ENCODE results near the gene MAPK8. TPM values are rescaled to one million over a fixed set of nuclear protein-coding genes. Genes with fewer than 3 reads are reported as not detected.
A peak's percentile ranks its signal among the peaks of the same experiment; 100 is the strongest.
"Not testable (repeated sequence)": the region's sequence is repeated elsewhere in the genome, so short reads cannot be mapped to it uniquely, and the experiment has no call there.

MAPK8 gene
- total RNA-seq, result 331 TPM

DNA sequence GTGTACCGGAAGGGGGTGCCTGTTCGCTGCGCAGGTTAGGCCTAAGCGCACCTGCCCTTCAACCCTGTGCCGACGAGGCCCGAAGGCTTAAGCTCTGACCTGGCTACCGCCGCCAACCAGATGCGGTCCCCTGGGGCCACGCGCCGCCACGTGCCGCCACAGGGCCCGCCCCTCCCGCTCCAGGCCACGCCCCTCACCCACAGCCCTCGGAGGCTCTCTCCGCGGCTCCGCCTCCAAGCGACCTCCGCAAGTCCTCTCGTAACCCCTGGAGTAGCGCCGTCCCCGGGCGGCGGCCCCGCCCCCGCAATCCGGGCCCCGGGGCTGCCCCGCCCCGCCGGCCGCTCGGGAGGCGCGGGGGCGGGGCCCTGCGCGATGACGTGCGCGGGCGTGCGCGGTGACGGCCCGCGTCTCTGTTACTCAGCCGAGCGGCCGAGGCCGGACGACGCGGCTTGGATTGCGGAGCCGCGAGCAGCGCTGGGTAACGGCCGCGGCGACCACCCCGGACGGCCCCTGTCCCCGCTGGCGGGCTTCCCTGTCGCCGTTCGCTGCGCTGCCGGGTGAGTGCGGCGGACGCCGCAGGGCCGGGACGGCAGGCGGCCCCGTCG is at the start of gene MAPK8:
TSS of gene MAPK8 (plus strand) at position 413 of the 605 bp plus-strand sequence. CDS start 94,984 bp downstream, outside the sequence.
- peak; percentile 83 for DNase-seq

DNA sequence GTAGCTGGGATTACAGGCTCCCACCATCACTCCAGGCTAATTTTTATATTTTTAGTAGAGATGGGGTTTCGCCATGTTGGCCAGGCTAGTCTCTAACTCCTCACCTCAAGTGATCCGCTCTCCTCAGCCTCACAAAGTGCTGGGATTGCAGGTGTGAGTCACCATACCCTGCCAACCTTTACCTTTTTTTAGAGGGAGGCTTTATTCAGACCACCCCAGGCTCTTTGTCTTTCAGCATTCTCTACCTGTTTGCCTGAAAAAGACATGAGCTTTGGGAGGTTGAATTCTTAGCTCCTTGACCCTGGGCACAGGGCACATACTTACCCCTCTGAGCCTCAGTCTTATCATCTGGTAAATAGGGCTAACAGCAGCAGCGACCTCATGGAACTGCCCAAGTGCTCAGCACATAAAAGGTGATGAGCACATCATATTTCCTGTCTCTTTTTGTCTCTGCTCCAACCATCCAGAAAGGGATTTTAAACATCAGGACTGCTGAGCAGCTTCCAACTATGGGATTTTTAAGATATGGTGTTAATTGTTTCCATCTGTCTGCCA is 49.0 kb upstream of the MAPK8 start:
- no peak for DNase-seq

DNA sequence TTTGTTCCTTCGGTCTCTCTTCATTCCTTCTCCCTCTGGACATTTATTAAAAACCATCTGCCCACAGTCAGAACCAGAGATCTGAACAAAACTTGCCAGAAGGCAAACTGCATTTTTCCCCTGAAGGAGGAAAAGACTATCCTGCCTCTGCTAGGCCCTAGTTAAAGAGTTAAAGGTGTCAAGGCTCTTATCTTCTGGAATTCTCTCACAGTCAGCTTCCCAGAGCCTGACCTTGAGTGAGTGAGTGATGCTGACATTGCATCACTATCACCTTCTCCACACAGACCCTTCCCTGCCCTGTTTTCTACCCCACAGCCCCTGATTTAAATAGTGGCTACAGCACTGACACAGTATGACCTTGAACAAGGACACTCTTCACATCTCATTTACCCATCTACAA is 48.4 kb upstream of the MAPK8 start:
- DNase-seq, result no peak

DNA sequence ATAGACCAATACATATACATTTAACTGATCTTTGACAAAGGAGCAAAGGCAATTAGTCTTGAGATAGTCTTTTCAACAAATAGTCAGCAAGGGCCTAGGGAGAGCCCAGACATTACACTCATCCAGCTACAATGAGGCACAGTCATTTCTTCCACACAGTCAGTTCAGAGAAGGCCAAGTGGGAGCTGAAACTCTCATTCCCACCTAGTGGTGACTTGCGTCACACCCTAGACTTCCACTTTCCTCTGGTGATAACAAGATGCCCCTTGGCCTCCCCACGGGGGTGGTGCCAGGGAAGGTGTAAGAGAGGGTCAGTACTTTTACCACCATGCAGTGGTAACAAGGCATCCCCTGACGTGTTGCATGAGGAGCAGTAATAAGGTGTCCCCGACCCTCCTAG is 39.9 kb upstream of the MAPK8 start:
- DNase-seq, result no peak

DNA sequence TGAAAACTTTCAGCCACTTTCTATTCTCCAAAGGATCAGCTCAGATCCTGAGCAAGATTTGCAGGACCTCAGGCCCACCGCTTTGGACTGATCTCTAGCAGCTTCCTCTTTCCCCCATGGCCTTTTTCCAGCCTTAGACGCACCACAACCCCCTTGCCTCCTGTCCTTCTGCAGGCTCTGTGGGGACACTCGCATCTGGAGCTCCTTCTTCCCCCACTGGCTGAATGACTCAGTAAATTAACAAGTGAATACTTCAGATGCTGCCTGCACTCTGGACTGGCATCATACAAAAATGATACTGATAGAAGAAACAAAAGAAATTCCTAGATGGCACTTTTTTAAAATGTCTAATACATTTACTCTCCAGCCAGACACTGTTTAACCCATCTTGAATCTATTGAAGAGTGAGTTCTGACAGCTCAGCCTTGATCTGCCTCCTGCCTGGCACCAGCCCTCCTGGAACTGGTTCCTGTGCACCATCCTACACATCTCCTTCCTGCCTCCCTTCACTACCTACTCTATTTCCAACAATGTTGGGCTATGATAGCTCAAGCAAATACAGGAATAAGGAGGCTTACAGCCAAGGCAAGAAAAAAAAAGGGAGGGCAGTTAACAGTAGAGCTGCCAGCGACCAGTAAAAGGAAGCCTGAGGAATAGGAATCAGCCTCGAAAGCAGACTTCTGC is 35.3 kb upstream of the MAPK8 start:
- DNase-seq, result no peak

DNA sequence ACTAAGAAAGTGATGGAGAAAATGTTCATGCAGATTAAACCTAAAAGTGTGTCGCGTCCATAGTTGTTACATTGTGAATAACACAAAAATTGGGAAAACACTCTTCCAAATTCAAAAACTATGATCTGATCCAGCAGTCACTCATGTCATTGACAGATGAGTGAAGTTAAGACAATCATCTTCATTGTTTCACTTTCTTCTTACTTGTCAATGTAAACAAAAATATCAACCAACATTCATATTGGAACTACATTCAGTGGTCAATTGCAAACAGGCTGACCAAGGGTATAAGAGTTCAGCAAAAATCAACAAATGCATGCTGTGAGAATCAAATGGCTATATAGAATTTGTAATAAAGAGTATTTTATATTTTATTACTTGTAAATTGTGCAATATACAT is 33.8 kb upstream of the MAPK8 start:
- no peak for DNase-seq

DNA sequence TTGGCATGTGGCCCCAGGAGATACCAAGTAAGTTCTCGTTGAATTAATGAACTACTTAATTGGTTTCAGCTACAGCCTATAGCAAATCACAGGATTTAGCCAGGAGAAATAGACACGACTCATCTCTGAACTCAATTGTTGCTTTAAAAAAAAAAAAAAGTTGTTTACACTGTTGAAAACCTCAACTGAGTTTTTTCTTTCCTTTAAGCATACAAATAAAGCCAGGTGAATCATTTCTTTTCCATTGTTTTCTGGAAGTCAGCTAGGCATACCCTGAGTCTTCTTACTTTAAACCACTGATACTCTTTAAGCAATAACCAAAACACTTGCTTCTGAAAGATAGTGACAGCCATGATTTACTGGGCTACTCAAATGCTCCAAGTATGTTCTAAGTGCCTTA is 32.7 kb upstream of the MAPK8 start:
- no peak for DNase-seq

DNA sequence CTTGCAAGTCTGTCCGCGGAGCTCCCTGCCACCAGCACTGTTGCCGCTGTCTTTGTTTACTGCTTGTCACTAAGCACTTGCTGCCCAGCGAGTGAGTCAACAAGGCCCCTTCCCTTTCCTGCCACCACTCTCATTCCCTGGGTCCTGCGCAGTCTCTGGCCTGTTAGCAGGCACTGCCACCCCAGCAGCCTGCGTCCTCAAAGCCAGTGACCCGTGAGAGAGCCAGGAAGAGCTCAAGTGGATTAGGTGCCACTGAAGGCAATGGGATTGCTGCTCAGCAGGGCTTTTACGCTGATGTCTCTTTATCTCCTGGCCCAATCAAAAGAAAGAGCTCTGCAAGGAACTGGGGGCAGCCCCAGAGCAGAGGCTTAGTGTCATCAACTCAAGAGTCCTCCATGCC is 31.8 kb upstream of the MAPK8 start, which contains the start of gene FRMPD2:
TSS of gene FRMPD2 (minus strand) at position 61 of the 400 bp plus-strand sequence. CDS start 129 bp downstream, outside the sequence.
- no peak for DNase-seq

DNA sequence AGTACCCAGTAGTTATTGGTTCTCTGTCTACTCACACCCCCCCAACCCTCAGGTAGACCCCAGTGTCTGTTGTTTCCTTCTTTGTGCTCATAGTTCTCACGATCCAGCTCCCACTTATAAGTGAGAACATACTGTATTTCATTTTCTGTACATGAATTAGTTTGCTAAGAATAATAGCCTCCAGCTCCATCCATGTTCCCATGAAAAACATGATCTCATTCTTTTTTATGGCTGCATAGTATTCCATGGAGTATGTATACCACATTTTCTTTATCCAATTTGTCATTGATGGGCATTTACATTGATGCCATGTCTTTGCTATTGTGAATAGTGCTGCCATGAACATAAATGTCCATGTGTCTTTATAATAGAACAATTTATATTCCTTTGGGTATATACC is 29.4 kb upstream of the MAPK8 start:
- no peak for DNase-seq

DNA sequence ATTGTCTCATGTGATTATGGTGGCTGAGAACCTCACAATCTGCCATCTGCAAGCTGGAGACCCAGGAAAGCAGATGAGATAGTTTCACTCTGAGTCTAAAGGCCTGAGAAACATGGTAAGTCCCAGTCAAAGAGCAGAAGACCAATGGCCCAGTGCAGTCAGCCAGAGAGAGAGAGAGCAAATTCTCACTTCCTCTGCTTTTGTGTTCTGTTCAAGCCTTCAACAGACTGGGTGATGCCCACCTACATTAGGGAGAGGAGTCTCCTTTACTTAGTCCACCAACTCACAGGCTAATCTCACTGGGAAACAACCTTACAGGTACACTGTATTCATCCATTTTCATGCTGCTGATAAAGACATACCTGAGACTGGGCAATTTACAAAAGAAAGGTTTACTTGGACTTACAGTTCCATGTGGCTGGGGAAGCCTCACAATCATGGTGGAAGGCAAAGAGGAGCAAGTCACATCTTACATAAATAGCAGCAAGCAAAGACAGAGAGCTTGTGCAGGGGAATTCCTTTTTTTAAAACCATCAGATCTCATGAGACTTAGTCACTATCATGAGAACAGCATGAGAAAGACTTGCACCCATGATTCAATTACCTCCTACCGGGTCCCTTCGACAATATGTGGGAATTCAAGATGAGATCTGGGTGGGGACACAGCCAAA is 27.3 kb upstream of the MAPK8 start:
- no peak for DNase-seq

DNA sequence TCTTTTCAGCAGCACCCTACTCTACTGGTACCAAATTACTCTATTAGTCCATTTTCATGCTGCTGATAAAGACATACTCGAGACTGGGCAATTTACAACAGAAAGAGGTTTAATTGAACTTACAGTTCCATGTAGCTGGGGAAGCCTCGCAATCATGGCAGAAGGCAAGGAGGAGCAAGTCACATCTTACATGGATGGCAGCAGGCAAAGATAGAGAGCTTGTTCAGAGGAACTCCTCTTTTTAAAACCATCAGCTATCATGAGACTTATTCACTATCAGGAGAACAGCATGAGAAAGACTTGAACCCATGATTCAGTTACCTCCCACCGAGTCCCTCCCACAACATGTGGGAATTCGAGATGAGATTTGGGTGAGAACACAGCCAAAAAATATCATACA is 24.8 kb upstream of the MAPK8 start:
- DNase-seq, result not testable (repeated sequence)

DNA sequence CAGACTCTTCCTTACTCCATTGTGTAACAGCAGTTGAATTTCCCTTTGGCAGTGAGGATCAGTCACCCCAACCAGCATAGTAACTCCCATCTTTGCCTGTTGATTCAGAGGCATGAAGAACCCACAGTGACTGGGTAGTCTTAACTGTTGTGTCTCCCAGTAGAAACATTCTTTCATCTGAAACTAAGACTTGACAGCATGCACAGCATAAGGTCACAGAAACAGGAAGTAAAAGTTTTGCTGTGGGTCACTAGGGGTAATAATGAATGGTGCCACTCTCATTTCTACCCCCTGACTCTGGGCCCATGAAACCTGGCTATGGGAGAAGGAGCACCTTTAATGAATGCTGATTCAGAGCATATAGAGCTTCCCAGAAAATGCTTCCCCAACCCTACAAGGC is 23.6 kb upstream of the MAPK8 start:
- DNase-seq, result no peak

DNA sequence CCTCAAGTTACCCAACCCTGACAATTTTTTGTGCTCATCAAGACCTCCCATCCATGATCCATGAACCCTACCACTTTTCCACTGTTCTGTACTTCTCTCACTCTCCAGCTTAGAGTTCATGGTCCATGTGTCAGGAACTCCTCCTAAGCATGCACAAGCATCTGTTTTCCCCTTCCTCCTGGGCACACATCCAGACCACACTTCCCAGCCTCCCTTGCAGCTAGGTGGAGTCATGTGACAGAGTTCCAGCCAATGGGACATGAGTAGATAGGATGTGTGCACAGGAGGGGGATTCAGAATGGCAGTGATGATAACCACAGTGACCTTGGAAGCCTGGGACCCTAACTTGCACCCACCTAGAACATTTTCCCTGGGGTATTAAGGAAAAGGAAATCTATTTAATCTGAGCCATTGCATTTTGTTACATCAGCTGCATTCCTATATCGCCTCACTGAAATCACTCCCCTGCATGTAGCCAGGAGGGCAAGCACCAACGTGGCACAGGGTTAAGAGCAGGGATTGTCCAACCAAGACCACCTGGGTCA is 22.4 kb upstream of the MAPK8 start:
- no peak for DNase-seq

DNA sequence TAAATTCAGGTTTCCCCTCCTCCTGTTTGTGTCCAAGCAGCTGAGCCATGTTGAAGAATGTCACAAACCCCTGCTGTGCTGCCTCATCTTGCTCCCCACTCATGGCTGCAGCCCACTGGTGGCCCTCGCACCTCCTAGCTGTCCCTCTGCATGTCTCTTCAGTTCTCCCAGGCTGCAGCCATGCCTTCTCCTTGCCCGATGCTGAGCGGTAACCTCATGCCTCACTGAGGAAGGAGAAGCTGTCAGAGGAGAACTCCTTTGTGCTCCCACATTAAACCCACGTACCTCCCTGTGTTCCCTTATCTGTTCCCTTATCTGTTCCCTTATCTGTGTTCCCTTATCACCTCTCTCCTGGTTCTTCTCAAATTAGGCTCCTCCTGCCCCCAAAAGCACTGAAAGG is 21.7 kb upstream of the MAPK8 start:
- no peak for DNase-seq

DNA sequence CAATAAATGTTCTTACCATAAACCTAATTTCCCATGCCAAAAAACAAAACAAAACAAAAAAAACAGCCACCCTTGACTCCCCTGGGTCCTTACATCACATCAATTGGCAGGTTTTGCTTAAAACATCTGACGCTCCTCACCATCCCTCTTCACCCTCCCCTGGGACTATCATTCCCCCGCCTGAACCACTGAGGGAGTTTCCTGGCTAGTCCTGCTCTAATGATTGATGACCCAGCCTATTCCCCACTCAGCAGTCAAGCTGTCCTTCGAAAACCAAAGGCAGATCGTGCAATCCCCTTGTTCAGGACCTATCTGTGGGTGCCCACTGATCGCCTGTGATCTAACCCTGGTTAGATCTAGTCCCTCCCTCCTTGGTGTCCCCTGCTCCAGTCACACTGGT is 20.8 kb upstream of the MAPK8 start:
- no peak for DNase-seq

DNA sequence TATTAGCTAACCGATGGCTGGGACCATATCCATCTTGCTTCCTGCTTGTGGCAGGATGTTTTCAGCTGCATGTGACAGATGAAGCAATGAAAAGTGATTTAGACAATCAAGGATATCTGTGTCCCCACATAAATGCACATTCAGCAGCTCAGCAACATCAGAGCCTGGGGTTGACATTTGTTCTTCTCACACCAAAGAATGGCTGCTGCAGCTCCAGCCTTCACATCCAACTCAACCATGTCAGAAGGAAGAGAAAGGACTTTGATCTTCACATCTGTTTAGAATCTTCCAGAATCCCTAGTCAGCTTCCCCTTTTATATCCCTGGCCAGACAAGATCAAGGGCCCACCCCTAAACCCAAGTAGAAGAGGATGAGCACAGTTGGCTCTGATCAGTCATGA is 20.1 kb upstream of the MAPK8 start:
- DNase-seq, result no peak

DNA sequence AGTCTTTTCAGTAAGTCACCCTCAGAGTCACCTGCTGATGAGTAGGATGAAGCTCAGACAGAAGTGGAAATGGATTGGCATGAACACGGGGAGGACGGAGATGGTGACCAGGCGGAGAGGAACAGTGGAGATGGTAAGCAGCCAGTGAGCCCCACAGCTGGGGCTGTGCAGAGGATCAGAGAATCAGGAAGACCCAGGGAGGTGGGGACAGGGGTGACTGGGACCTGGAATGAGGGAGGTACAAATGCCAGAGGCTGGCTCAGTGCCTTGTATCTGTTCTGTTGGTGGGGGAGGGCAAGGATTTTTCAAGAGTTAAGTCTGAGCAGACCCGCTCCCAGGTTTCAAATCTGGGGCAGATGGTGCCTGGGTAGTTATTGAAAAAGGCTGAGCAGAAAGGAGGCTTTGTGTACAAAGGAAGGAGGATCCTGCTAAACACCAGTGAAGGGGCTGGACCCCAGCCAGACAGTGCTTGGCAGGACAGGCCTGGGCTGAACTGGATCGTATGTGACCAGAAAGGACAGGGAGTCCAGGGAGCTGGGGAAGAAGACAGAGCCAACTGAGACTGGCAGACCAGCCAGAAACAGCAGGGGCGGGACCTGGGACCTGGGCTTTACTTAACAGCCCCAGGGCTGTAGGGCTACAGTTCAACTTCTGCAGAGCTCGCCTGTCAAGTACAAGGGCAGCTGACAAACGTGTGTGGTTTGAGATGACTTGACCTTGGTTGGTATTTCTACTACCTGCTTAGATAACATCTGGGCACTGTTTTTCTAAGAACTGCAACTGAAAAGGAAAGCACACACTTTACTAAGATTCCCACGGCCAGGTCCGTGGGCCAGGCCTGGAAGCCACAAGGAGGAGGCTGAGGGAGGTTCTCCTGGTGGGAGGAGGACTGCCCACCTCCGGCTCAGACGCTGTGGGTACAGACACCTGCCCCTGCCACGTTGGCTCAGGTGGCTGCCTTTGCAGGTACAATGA is 18.8 kb upstream of the MAPK8 start:
- no peak for DNase-seq

DNA sequence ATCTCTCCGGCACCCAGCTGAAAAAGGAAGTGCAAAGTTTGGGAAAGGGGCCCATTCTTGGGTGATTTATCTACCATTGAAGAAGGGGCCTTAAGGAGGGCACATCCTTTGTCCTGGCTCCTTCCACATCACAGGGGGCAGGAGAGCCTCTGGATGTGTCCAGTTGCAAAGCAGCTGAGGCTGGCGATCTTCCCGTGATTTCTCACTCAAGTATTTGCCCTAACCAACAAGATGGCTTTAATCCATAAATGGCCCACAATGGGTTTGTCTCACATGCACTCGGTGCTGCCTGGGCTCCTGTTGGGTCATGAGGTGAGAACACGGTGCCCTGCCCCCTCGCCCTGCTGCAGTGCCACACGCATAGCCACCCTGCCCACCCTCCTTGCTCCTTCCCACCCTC is 17.8 kb upstream of the MAPK8 start:
- DNase-seq, result no peak

DNA sequence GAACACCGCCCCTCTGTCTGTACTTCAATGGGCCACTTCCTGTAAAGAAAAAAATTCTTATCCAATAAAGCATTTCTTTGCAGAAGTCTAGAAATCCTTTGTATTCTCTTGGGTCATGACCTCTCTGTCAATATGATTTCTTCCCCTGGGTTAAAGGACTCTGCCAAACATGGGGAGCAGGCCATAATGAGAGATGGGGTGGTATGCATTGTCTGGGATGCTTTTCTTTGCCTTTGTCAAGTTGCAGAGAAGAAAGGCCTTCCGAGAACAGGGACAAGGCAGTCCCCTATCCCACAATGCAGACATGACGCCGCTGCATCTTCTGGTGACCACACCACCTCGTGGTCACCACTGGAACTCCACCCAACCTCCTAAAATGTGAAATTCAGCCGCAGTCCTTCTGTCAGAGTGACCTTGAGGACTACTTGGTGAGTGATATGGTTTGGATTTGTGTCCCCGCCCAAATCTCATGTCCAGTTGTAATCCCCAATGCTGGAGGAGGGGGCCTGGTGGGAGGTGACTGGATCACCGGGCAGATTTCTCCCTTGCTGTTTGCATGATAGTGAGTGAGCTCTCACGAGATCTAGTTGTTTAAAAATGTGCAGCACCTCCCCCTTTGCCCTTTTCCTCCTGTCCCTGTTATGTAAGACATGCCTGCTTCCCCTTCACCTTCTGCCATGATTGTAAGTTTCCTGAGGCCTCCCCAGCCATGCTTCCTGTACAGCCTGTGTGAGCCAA is 16.8 kb upstream of the MAPK8 start:
- DNase-seq, result peak; percentile 22

DNA sequence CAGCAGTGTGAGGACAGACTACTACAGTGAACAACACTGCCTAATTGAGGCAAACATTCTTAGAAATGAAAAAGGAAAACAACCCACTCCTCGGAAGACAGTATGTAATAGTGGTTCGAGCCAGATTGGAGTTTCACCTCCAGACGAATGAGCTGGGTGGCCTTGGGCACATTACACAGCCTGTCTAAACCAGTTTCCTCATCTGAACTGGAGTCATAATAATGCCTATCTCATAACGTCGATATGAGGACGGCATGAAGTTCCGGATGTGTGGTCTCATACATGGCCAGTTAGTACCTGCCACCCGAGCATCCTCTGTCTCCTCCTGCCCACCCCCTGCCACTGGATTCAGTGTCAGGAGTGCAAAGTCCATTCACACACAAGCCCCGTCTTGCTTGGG is 16.2 kb upstream of the MAPK8 start:
- no peak for DNase-seq

DNA sequence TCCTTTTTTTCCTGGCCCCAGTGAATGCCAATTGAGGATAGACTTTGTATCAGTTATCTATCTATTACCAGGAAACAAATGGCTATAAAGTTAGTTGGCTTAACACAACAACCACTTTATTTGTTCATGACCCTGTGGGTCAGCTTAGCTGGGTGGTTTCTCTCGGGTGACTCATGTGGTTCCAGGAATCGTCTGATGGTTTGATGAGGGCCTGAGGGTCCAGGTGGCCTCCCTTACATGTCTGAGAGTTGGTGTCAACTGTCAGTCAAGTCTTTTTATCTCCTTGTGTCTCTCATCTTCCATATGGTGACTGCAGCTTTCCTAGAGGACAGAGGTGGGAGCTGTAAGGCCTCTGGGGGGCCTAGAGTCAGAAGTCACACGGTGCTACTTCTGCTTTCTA is 15.3 kb upstream of the MAPK8 start:
- no peak for DNase-seq

Measured in occipital lobe (tissue), 2 donors.